GM12878 (cell line): ENCODE results near the gene SPATS2L. TPM values are rescaled to one million over a fixed set of nuclear protein-coding genes. Genes with fewer than 3 reads are reported as not detected.

Experiments used
- ATAC-seq: fragments of 200-7000 bp; cut with Tn5 transposase; 3 replicates; pipeline ENCODE4 v1.9.1; 2020; ENCODE audit warnings: mild to moderate bottlenecking, moderate library complexity
- BruUV-seq: library from RNA; stranded (reverse); fragments of 400-500 nt; replicated peaks from 2 replicates; lab custom pipeline; 2021; lab: Mats Ljungman, UMichigan
- CTCF ChIA-PET: fragments of 300-600 bp; sonication (Branson Sonifier 250); formaldehyde crosslinking; extraction: SDS; loops from one replicate; lab custom pipeline; 2021; ENCODE audit warnings: inconsistent platforms; lab: Yijun Ruan, JAX
- POLR2A ChIA-PET: fragments of 350-600 bp; formaldehyde crosslinking; extraction: SDS; loops from one replicate; lab custom pipeline; 2021; ENCODE audit warnings: inconsistent platforms; lab: Charles Lee
- RAD21 ChIA-PET: fragments of 300-600 bp; sonication (Branson Sonifier 250); formaldehyde crosslinking; loops from one replicate; lab custom pipeline; 2023; ENCODE audit warnings: antibody characterized with exemption; ENCODE audit not compliant: unreplicated experiment; lab: Charles Lee
- SMC1A ChIA-PET: fragments of 300-600 bp; sonication (Branson Sonifier 250); formaldehyde crosslinking; loops from one replicate; lab custom pipeline; 2023; ENCODE audit not compliant: unreplicated experiment, uncharacterized antibody; lab: Charles Lee
- DNase-seq: peaks from one replicate; pipeline ENCODE4 v3.0.0-alpha.2; 2011; ENCODE audit warnings: low read depth, low spot score
- FAIRE-seq: peaks from 3 replicates; lab custom pipeline; 2011; peaks lifted over from hg19 to GRCh38; lab: Jason Lieb, UNC
- H2AFZ ChIP-seq: 2 replicates; pipeline ENCODE4 v1.6.0; 2011; ENCODE audit warnings: low read depth, low read length, control low read depth; ENCODE audit not compliant: control insufficient read depth
- H3K27ac ChIP-seq: 2 replicates; pipeline ENCODE4 v1.5.1; 2011; ENCODE audit warnings: control low read depth; ENCODE audit not compliant: control insufficient read depth, insufficient read depth
- H3K27me3 ChIP-seq, 2 experiments: replicated peaks in 1 of 2; 2 replicates each; pipeline versions ENCODE4 v1.6.0 to v1.6.1; 2011; ENCODE audit warnings: low read length in 1 of 2; ENCODE audit not compliant: control insufficient read depth in 2 of 2, insufficient read depth in 2 of 2
- H3K36me3 ChIP-seq, 2 experiments: 2 replicates each; pipeline ENCODE4 v1.5.1; 2011; ENCODE audit warnings: low read length in 1 of 2; ENCODE audit not compliant: control insufficient read depth in 2 of 2, insufficient read depth in 2 of 2
- H3K4me1 ChIP-seq: 2 replicates; pipeline ENCODE4 v1.6.1; 2011; ENCODE audit warnings: mild to moderate bottlenecking, low read length, moderate library complexity, mixed read lengths; ENCODE audit not compliant: control insufficient read depth, insufficient read depth
- H3K4me2 ChIP-seq: 2 replicates; pipeline ENCODE4 v1.6.0; 2011; ENCODE audit warnings: control low read depth; ENCODE audit not compliant: control insufficient read depth, insufficient read depth
- H3K4me3 ChIP-seq: fragments of 200-600 bp; sonication (generic); 2 replicates; pipeline ENCODE4 v1.5.1; 2016
- H3K79me2 ChIP-seq: 2 replicates; pipeline ENCODE4 v1.6.0; 2011; ENCODE audit warnings: low read length; ENCODE audit not compliant: control insufficient read depth, insufficient read depth
- H3K9ac ChIP-seq: 2 replicates; pipeline ENCODE4 v1.8.0; 2011; ENCODE audit warnings: low read length, control low read depth, mixed read lengths; ENCODE audit not compliant: control insufficient read depth, insufficient read depth
- H3K9me3 ChIP-seq: replicated peaks from 3 replicates; pipeline ENCODE4 v1.5.1; 2011; ENCODE audit warnings: mild to moderate bottlenecking, low read length; ENCODE audit not compliant: control insufficient read depth, insufficient read depth
- H4K20me1 ChIP-seq: 2 replicates; pipeline ENCODE4 v1.6.0; 2011; ENCODE audit not compliant: control insufficient read depth, insufficient read depth
- NFXL1 ChIP-seq: fragments of 450-650 bp; IDR thresholded peaks from 2 replicates; pipeline ENCODE4 v1.6.1; 2017; ENCODE audit warnings: antibody characterized with exemption, mild to moderate bottlenecking, borderline replicate concordance
- WGBS: methylation state at CpG from one replicate; pipeline ENCODE4 v1.1.6; 2016; ENCODE audit warnings: low lambda C conversion rate; ENCODE audit not compliant: insufficient replicate concordance, insufficient coverage; ENCODE audit errors: missing lambda C conversion rate; 5-methylcytosine and 5-hydroxymethylcytosine counted together
- in situ Hi-C: fragments of 300-500 bp; cut with MboI; formaldehyde crosslinking; loops from 9 replicates; pipeline ENCODE4 v1.14.3; 2018; ENCODE audit warnings: mixed read lengths
- intact Hi-C: fragments of 100-400 bp; cut with micrococcal nuclease; formaldehyde crosslinking; loops from one replicate; pipeline ENCODE4 v1.14.2; 2022; ENCODE audit not compliant: unreplicated experiment
- polyA plus RNA-seq, 11 experiments: library from polyadenylated mRNA; depleted of rRNA in 4 of 11; unstranded in 6 of 11; stranded (reverse) in 5 of 11; fragments of >200 nt; fragmentation: Nextera tagmentation in 4 of 11; fragmentation: Illumina TruSeq in 1 of 11; extraction: Ambion mirVana in 4 of 11; extraction: Trizol in 1 of 11; gene quantifications; 1 replicate in 1 of 11; 2 replicates in 10 of 11; pipeline versions ENCODE4 v1.2.1 to v1.2.3, GENCODE V29; 2011 to 2016; ENCODE audit warnings: inconsistent platforms in 2 of 11, missing spikeins in 2 of 11, low read depth in 1 of 11
- total RNA-seq, 4 experiments: library from RNA; depleted of rRNA in 3 of 4; stranded (reverse); fragments of >200 nt in 3 of 4; fragmentation: Illumina TruSeq in 1 of 4; extraction: Trizol in 1 of 4; gene quantifications; 2 replicates each; pipeline versions ENCODE4 v1.2.1 to v1.2.3, GENCODE V29; 2013 to 2021
- TF ChIP-seq, protein P1 (sequence below): fragments of 450-650 bp; IDR thresholded peaks from 2 replicates; pipeline ENCODE4 v1.6.1; 2016; ENCODE audit warnings: mild to moderate bottlenecking

SPATS2L gene
- total and polyA plus RNA-seq, 10 of the 15 experiments (the other 5 are each of a cell fraction or from before 2014, with no cell fraction given): 5.2 to 30.0 (median 20.1) TPM

DNA sequence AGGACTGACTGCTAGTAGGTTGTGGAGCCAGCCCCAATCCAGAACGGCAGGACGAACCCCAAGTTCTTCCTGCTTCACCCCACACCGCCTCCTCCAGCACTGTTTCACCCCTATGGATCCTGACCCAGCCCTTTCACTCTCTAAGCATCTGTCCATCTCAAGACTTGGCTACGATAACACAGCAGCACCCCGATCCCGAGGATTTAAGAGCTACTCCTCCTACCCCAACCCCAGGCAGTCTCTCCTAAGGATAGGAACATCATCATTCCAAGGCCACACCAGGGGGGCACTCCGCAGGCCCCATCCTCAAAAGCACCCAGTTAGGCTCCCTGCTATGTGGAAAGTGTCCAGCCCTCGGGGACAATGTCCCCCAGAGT, 202.7 kb downstream of the SPATS2L start:
- peak overlapping the region; percentile 78 for H2AFZ ChIP-seq
- no peaks in the 10 kb centered on the region for H4K20me1 ChIP-seq
- no peaks in the 10 kb centered on the region for H3K9me3 ChIP-seq
- no TSS peak for BruUV-seq
- DNase-seq: no peak
- peaks cover 11% of the 10 kb centered on the region for H3K79me2 ChIP-seq
- H3K27me3 ChIP-seq: no peaks in the 10 kb centered on the region
- intact Hi-C loops (no loop called here), in situ Hi-C loops (no loop called here)
- peak overlapping the region; percentile 86 for H3K4me3 ChIP-seq
- TF ChIP-seq, protein P1, sequence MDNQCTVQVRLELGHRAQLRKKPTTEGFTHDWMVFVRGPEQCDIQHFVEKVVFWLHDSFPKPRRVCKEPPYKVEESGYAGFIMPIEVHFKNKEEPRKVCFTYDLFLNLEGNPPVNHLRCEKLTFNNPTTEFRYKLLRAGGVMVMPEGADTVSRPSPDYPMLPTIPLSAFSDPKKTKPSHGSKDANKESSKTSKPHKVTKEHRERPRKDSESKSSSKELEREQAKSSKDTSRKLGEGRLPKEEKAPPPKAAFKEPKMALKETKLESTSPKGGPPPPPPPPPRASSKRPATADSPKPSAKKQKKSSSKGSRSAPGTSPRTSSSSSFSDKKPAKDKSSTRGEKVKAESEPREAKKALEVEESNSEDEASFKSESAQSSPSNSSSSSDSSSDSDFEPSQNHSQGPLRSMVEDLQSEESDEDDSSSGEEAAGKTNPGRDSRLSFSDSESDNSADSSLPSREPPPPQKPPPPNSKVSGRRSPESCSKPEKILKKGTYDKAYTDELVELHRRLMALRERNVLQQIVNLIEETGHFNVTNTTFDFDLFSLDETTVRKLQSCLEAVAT: 0 out of 2 replicates have a peak, but pooled peaks have one; percentile 9
- no peak for TF ChIP-seq NFXL1
- RAD21 ChIA-PET: interaction anchor here (1.2 to 2.4 kb wide), 2 partner anchors 23 to 26 kb away, joined by 5 to 20 read pairs; no protein-coding TSS in a partner anchor
- peak; percentile 3 for ATAC-seq
- H3K4me1 ChIP-seq: no peaks in the 10 kb centered on the region
- 10% methylated on average over 8 of the region's 8 CpGs for WGBS
- SMC1A ChIA-PET: interaction anchor here (1.1 to 1.2 kb wide), 2 partner anchors 10 to 16 kb away, joined by 3 read pairs; partner anchors contain the start of gene SGO2
- H3K4me2 ChIP-seq: peak overlapping the region; percentile 75
- H3K27ac ChIP-seq: peak overlapping the region; percentile 80
- POLR2A ChIA-PET: interaction anchor here (0.7 to 1.9 kb wide), 4 partner anchors 11 to 26 kb away, joined by 3 to 14 read pairs (median 5); partner anchors contain the start of gene SGO2
- H3K36me3 ChIP-seq: no peaks in the 10 kb centered on the region
- FAIRE-seq: no peak
- H3K9ac ChIP-seq: peak overlapping the region; percentile 99
- CTCF ChIA-PET: interaction anchor here (0.6 to 5.1 kb wide), 5 partner anchors 13 to 30 kb away, joined by 3 to 45 read pairs (median 6); partner anchors contain the start of gene SGO2
